ENCODE measurements around the gene PPM1H.

Gene PPM1H

DNA sequence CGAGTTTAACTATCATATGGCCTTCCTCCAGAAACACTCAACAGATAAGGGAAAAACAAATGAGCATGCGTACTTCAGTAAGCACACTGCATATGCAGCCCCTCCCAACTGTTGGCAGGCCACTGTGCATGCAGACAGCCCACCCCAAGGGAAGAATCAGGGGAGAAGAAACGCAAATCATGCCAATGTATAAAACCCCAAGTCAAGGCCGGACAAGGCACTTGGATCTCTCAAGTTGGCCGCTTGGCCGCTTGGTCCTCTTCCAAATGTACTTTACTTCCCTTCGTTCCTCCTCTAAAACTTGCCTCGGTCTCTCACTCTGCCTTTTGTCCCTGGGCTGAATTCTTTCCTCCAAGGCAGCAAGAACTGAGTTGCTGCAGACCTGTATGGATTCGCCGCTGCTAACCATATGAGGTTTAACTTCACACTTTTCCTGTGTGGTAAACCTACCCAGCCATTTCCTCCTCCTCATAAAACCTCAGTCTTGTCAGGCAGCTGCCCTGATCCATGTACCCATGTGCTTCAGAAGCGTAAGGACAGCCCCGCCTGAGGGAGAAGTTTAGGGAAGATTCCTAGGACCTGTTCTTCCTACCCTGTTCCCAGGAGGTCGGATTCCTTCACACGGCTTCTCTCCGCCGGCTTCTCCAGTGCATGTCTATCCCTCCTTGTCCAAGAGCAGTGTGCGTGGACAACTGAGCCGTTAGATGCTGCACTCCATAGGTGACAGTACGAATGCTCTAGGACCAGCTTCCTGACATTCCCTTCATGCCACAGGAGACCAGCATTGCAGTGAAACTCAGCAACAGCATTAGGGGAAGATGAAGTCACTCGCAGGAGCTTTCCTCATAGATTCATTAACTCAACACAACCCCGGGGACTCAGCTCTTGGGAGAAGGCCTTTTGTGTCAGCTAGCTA is 280.4 kb downstream of the PPM1H start:
- H3K4me3 ChIP-seq (ENCODE audit: low read depth, low read length) = no peak overlapping the region
- TF ChIP-seq, protein P1, sequence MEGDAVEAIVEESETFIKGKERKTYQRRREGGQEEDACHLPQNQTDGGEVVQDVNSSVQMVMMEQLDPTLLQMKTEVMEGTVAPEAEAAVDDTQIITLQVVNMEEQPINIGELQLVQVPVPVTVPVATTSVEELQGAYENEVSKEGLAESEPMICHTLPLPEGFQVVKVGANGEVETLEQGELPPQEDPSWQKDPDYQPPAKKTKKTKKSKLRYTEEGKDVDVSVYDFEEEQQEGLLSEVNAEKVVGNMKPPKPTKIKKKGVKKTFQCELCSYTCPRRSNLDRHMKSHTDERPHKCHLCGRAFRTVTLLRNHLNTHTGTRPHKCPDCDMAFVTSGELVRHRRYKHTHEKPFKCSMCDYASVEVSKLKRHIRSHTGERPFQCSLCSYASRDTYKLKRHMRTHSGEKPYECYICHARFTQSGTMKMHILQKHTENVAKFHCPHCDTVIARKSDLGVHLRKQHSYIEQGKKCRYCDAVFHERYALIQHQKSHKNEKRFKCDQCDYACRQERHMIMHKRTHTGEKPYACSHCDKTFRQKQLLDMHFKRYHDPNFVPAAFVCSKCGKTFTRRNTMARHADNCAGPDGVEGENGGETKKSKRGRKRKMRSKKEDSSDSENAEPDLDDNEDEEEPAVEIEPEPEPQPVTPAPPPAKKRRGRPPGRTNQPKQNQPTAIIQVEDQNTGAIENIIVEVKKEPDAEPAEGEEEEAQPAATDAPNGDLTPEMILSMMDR (IDR thresholded peaks at IDR 0.05; ENCODE audit: low read depth, low read length) = no peak

DNA sequence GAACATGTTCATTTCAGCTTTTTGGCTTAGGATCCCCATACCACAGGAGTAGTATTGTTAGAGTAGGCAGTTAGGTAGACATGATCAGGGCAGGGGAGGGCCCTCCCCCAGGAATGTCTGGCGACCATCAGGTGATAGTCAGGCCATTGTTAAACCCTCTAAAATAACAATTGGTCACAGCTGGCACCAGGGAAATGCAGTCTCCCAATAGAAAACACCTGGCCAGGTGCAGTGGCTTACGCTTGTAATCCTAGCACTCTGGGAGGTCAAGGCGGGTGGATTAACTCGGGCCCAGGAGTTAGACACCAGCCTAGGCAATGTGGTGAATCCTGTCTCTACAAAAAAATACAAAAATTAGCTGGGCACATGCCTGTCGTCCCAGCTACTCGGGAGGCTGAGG is 281.2 kb downstream of the PPM1H start:
- TF ChIP-seq, protein P1 (IDR thresholded peaks at IDR 0.05; ENCODE audit: low read depth, low read length) = no peak
- no peak overlapping the region for H3K4me3 ChIP-seq (ENCODE audit: low read depth, low read length)

GRCh38 chr12:62653304-62653703 is 281.6 kb downstream of the PPM1H start:
- H3K4me3 ChIP-seq (ENCODE audit: low read depth, low read length) = no peak overlapping the region
- TF ChIP-seq, protein P1 (IDR thresholded peaks at IDR 0.05; ENCODE audit: low read depth, low read length) = no peak

GRCh38 chr12:62651138-62651537 is 283.8 kb downstream of the PPM1H start:
- no peak overlapping the region for H3K4me3 ChIP-seq (ENCODE audit: low read depth, low read length)

GRCh38 chr12:62649412-62650138 is 285.4 kb downstream of the PPM1H start:
- TF ChIP-seq, protein P1 (IDR thresholded peaks at IDR 0.05; ENCODE audit: low read depth, low read length) = no peak
- no peak overlapping the region for H3K4me3 ChIP-seq (ENCODE audit: low read depth, low read length)

More at GRCh38 chr12:62651138-62651537, 283.8 kb downstream of the PPM1H start:
- TF ChIP-seq, protein P1 (IDR thresholded peaks at IDR 0.05; ENCODE audit: low read depth, low read length) = no peak

- TF ChIP-seq, protein P1 (IDR thresholded peaks at IDR 0.05; ENCODE audit: low read depth, low read length) = no peak
Observed at GRCh38 chr12:62647586-62647985, 287.4 kb downstream of the PPM1H start.

DNA sequence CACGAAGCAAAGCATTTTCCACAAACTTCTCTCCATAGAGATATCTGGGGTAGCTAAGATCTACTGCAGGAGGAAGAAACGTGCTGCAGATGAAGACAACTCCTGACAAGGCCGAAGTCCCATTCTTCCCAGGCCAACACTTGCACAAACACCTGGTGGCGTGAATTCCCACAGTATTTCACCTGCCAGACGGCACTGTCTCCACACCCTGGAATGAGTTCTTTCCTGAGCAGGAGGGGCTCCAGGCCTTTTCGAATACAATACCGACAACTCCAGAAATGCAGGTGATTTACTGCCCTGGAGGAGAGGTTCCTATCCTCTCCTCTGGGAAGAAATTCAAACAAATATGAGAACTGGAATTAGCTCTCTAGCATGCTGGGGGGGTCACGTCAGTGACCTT is 288.4 kb downstream of the PPM1H start:
- TF ChIP-seq, protein P1 (IDR thresholded peaks at IDR 0.05; ENCODE audit: low read depth, low read length) = no peak
- H3K4me3 ChIP-seq (ENCODE audit: low read depth, low read length) = no peak overlapping the region

More at GRCh38 chr12:62647586-62647985, 287.4 kb downstream of the PPM1H start:
- H3K4me3 ChIP-seq (ENCODE audit: low read depth, low read length) = no peak overlapping the region
